ENCODE results near the gene ZNF638.

ZNF638 gene

GRCh38 chr2:71283131-71283530 is 48.5 kb upstream of the ZNF638 start:
- no peaks in the 10 kb centered on the region for H3K36me3 ChIP-seq (ENCODE audit: low read length)
- no peak overlapping the region for H3K9ac ChIP-seq (ENCODE audit: low read length)
- H3F3A ChIP-seq (ENCODE audit: insufficient read depth) = no peaks in the 10 kb centered on the region
- TF ChIP-seq EZH2phosphoT487 (conservative IDR thresholded peaks at IDR 0.05; ENCODE audit: low read length) (no peak), CTCF (IDR thresholded peaks at IDR 0.05; ENCODE audit: insufficient read depth, low read length, poor library complexity, severe bottlenecking) (no peak)
- no peaks in the 10 kb centered on the region for H3K79me2 ChIP-seq (ENCODE audit: insufficient read depth, low read length)
- H4K20me1 ChIP-seq (ENCODE audit: low read depth, low read length) = no peaks in the 10 kb centered on the region
- no peaks in the 10 kb centered on the region for H3K9me2 ChIP-seq (replicated peaks; ENCODE audit: insufficient read depth, low read length)
- H3K4me3 ChIP-seq (ENCODE audit: insufficient read depth, low read length, poor library complexity, severe bottlenecking) = no peak overlapping the region
- no peaks in the 10 kb centered on the region for H3K9me3 ChIP-seq (ENCODE audit: insufficient read depth, low read length)
- no peak overlapping the region for H3K4me2 ChIP-seq (ENCODE audit: low read depth, low read length, poor library complexity, severe bottlenecking)
- no peak overlapping the region for H2AFZ ChIP-seq (ENCODE audit: low read depth, low read length, severe bottlenecking)
- no peak overlapping the region for H3K27ac ChIP-seq (ENCODE audit: low read depth, low read length)
- no peaks in the 10 kb centered on the region for H3K27me3 ChIP-seq (ENCODE audit: low read length)

GRCh38 chr2:71285706-71286105 is 45.9 kb upstream of the ZNF638 start:
- no peaks in the 10 kb centered on the region for H3K36me3 ChIP-seq (ENCODE audit: low read length)
- H3K27ac ChIP-seq (ENCODE audit: low read depth, low read length) = no peak overlapping the region
- no peak overlapping the region for H2AFZ ChIP-seq (ENCODE audit: low read depth, low read length, severe bottlenecking)
- no peaks in the 10 kb centered on the region for H3K9me2 ChIP-seq (replicated peaks; ENCODE audit: insufficient read depth, low read length)
- H3K9ac ChIP-seq (ENCODE audit: low read length) = no peak overlapping the region
- H3K9me3 ChIP-seq (ENCODE audit: insufficient read depth, low read length) = no peaks in the 10 kb centered on the region
- H3F3A ChIP-seq (ENCODE audit: insufficient read depth) = no peaks in the 10 kb centered on the region
- no peaks in the 10 kb centered on the region for H4K20me1 ChIP-seq (ENCODE audit: low read depth, low read length)
- TF ChIP-seq CTCF (IDR thresholded peaks at IDR 0.05; ENCODE audit: insufficient read depth, low read length, poor library complexity, severe bottlenecking) (no peak), EZH2phosphoT487 (conservative IDR thresholded peaks at IDR 0.05; ENCODE audit: low read length) (no peak)
- no peaks in the 10 kb centered on the region for H3K27me3 ChIP-seq (ENCODE audit: low read length)
- H3K79me2 ChIP-seq (ENCODE audit: insufficient read depth, low read length) = no peaks in the 10 kb centered on the region
- no peak overlapping the region for H3K4me2 ChIP-seq (ENCODE audit: low read depth, low read length, poor library complexity, severe bottlenecking)
- no peak overlapping the region for H3K4me3 ChIP-seq (ENCODE audit: insufficient read depth, low read length, poor library complexity, severe bottlenecking)

GRCh38 chr2:71291398-71291797 is 40.2 kb upstream of the ZNF638 start:
- Histone ChIP-seq H3K4me3 (ENCODE audit: insufficient read depth, low read length, poor library complexity, severe bottlenecking) (no peak overlapping the region), H4K20me1 (ENCODE audit: low read depth, low read length) (no peaks in the 10 kb centered on the region), H3K36me3 (ENCODE audit: low read length) (no peaks in the 10 kb centered on the region), H3K4me2 (ENCODE audit: low read depth, low read length, poor library complexity, severe bottlenecking) (no peak overlapping the region), H3K9me2 (replicated peaks; ENCODE audit: insufficient read depth, low read length) (no peaks in the 10 kb centered on the region), H3K27ac (ENCODE audit: low read depth, low read length) (no peak overlapping the region), H3K9me3 (ENCODE audit: insufficient read depth, low read length) (no peaks in the 10 kb centered on the region), H2AFZ (ENCODE audit: low read depth, low read length, severe bottlenecking) (no peak overlapping the region), H3K27me3 (ENCODE audit: low read length) (no peaks in the 10 kb centered on the region), H3K9ac (ENCODE audit: low read length) (no peak overlapping the region), H3F3A (ENCODE audit: insufficient read depth) (no peaks in the 10 kb centered on the region), H3K79me2 (ENCODE audit: insufficient read depth, low read length) (no peaks in the 10 kb centered on the region)
- no peak for TF ChIP-seq EZH2phosphoT487 (conservative IDR thresholded peaks at IDR 0.05; ENCODE audit: low read length)
- no peak for TF ChIP-seq CTCF (IDR thresholded peaks at IDR 0.05; ENCODE audit: insufficient read depth, low read length, poor library complexity, severe bottlenecking)
